Gastroesophageal sphincter (tissue), 3 donors: Measurements from ENCODE around the gene PTPN1.

ENCODE experiments used
- POLR2A ChIP-seq, 2 donors: fragments of 450-650 bp; IDR thresholded peaks; one replicate each; pipeline ENCODE4 v1.6.1; 2017; ENCODE audit warnings: antibody characterized with exemption in 2 of 2, mild to moderate bottlenecking in 2 of 2, moderate library complexity in 1 of 2
- POLR2AphosphoS5 ChIP-seq: sonication (generic); formaldehyde crosslinking; IDR thresholded peaks from one replicate; pipeline ENCODE4 v1.6.1; 2017; ENCODE audit warnings: antibody characterized with exemption
- TF ChIP-seq, protein P1 (sequence below), 4 experiments: fragments of 200-600 bp in 2 of 4; fragments of 450-650 bp in 2 of 4; sonication (generic) in 1 of 4; IDR thresholded peaks; one replicate each; pipeline ENCODE4 v1.5.1; 2017 to 2019; ENCODE audit warnings: antibody characterized with exemption in 4 of 4, mild to moderate bottlenecking in 2 of 4, moderate library complexity in 2 of 4

DNA sequence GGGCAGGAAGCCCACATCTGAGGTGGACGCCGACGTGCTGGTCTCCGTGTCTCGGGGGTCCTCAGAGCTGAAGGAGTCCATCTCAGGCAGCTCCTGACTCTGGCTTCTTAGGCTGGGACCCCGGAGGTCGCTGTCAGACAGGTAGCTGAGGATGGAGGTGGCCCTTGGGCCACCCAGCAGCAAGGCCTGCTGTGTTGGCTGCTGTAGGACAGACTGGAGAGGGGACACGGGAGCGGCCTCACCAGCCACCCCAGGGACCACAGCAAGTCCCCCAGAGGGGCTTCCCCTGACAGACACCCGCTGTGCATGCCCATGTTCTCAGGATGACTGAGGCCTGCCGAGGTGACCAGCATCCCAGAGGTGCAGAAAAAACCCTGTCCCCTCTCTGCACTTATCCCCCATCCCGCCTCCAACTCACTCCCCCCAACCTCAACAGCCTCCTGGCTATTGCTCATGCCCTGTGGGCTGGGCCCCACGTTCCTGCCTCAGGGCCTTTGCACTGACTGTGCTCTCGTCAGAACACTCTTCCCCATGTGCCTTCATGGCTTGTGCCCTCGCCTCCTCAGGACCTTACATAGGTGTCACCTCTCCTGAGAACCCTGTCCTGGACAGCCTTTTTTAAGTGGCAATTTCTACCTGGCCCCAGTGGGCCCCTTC is 92.4 kb downstream of the PTPN1 start:
- TF ChIP-seq POLR2A (IDR thresholded peaks at IDR 0.05) (no peak), POLR2AphosphoS5 (no peak)
- TF ChIP-seq, protein P1, sequence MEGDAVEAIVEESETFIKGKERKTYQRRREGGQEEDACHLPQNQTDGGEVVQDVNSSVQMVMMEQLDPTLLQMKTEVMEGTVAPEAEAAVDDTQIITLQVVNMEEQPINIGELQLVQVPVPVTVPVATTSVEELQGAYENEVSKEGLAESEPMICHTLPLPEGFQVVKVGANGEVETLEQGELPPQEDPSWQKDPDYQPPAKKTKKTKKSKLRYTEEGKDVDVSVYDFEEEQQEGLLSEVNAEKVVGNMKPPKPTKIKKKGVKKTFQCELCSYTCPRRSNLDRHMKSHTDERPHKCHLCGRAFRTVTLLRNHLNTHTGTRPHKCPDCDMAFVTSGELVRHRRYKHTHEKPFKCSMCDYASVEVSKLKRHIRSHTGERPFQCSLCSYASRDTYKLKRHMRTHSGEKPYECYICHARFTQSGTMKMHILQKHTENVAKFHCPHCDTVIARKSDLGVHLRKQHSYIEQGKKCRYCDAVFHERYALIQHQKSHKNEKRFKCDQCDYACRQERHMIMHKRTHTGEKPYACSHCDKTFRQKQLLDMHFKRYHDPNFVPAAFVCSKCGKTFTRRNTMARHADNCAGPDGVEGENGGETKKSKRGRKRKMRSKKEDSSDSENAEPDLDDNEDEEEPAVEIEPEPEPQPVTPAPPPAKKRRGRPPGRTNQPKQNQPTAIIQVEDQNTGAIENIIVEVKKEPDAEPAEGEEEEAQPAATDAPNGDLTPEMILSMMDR (IDR thresholded peaks at IDR 0.05), result no peak
